NCI-H460 (cell line): ENCODE results near the gene HSDL2. TPM values are rescaled to one million over a fixed set of nuclear protein-coding genes. Genes with fewer than 3 reads are reported as not detected.
"Not testable (repeated sequence)": the region's sequence is repeated elsewhere in the genome, so short reads cannot be mapped to it uniquely, and the experiment has no call there.

Experiments used
- DNase-seq: peaks from one replicate; pipeline ENCODE4 v3.0.0-alpha.2; 2016; ENCODE audit warnings: low read depth; ENCODE audit errors: extremely low read depth
- total RNA-seq: library from RNA; depleted of rRNA; stranded (reverse); fragments of >200 nt; shearing (Covaris generic); gene quantifications from 2 replicates; pipeline ENCODE4 v1.2.3, GENCODE V29; 2014

Gene HSDL2
- total RNA-seq, 1 experiment from 2014 or later = 42.4 TPM

GRCh38 chr9:112365257-112365656 is 14.7 kb upstream of the HSDL2 start:
- DNase-seq = not testable (repeated sequence)

GRCh38 chr9:112366591-112366990 is 13.3 kb upstream of the HSDL2 start:
- DNase-seq = no peak

- DNase-seq = no peak
These were observed 12.4 kb upstream of the HSDL2 start for GRCh38 chr9:112367465-112367864.

- DNase-seq = no peak
These were observed 10.1 kb upstream of the HSDL2 start for GRCh38 chr9:112369817-112370216.

GRCh38 chr9:112371060-112371459 is 8.8 kb upstream of the HSDL2 start:
- no peak for DNase-seq

- not testable (repeated sequence) for DNase-seq
These were observed 6.2 kb upstream of the HSDL2 start for GRCh38 chr9:112373666-112374065.

- DNase-seq = not testable (repeated sequence)
These were observed 5.7 kb upstream of the HSDL2 start for GRCh38 chr9:112374232-112374631.

- DNase-seq = no peak
These were observed 4.5 kb upstream of the HSDL2 start for GRCh38 chr9:112375361-112375760.

- no peak for DNase-seq
These were observed 2.8 kb upstream of the HSDL2 start for GRCh38 chr9:112377087-112377486.

- no peak for DNase-seq
These were observed 2.1 kb upstream of the HSDL2 start for GRCh38 chr9:112377684-112378327.

- no peak for DNase-seq
These were observed 1.4 kb upstream of the HSDL2 start for GRCh38 chr9:112378328-112379176.

GRCh38 chr9:112379177-112380101 is 469 bp upstream of the HSDL2 start:
- peak; percentile 99 for DNase-seq

GRCh38 chr9:112380825-112381221 is 915 bp downstream of the HSDL2 start:
- no peak for DNase-seq

GRCh38 chr9:112382066-112382465 is 2.2 kb downstream of the HSDL2 start:
- DNase-seq = no peak

GRCh38 chr9:112382501-112383364 is 2.8 kb downstream of the HSDL2 start:
- no peak for DNase-seq

- no peak for DNase-seq
These were observed 4.3 kb downstream of the HSDL2 start for GRCh38 chr9:112384219-112384618.

GRCh38 chr9:112384690-112385089 is 4.8 kb downstream of the HSDL2 start:
- no peak for DNase-seq

GRCh38 chr9:112387115-112387514 is 7.2 kb downstream of the HSDL2 start:
- no peak for DNase-seq

GRCh38 chr9:112389897-112390296 is 10.0 kb downstream of the HSDL2 start:
- DNase-seq = not testable (repeated sequence)

GRCh38 chr9:112391936-112392560 is 12.1 kb downstream of the HSDL2 start:
- DNase-seq = not testable (repeated sequence)
